Left renal pelvis (tissue), 4 donors: ENCODE results near the gene LCE2B. TPM values are rescaled to one million over a fixed set of nuclear protein-coding genes. Genes with fewer than 3 reads are reported as not detected.

ENCODE experiments used
- DNase-seq, 4 donors: peaks; one replicate each; pipeline ENCODE4 v3.0.0-alpha.2; 2013; ENCODE audit warnings: low read depth in 4 of 4, low spot score in 3 of 4
- polyA plus RNA-seq, 4 donors: library from polyadenylated mRNA; unstranded; fragments of 120-200 nt; gene quantifications; one replicate each; pipeline ENCODE4 v1.2.1, GENCODE V29; 2013; ENCODE audit not compliant: insufficient read length in 4 of 4

Gene LCE2B
- polyA plus RNA-seq, 4 donors: not detected

GRCh38 chr1:152728986-152729385 lies 43.1 kb downstream of the LCE2B start:
- no peak for DNase-seq

GRCh38 chr1:152735648-152736047 lies 49.7 kb downstream of the LCE2B start:
- DNase-seq: no peak

Other genes with a start within 250 kb of the LCE2B start
- gene LCE5A, start 175.3 kb upstream of the LCE2B start, polyA plus RNA-seq: not detected
- not detected for gene CRCT1, start 171.6 kb upstream of the LCE2B start, polyA plus RNA-seq
- gene LCE3E, start 119.3 kb upstream of the LCE2B start, polyA plus RNA-seq: not detected
- gene LCE3D, start 105.6 kb upstream of the LCE2B start, polyA plus RNA-seq: not detected
- not detected for gene LCE3C, start 85.9 kb upstream of the LCE2B start, polyA plus RNA-seq
- not detected for gene LCE3B, start 72.3 kb upstream of the LCE2B start, polyA plus RNA-seq
- gene LCE3A, start 63.0 kb upstream of the LCE2B start, polyA plus RNA-seq: not detected
- gene LCE2D, start 22.7 kb upstream of the LCE2B start, polyA plus RNA-seq: not detected
- not detected for gene LCE2C, start 10.8 kb upstream of the LCE2B start, polyA plus RNA-seq
- not detected for gene LCE2A, start 12.2 kb downstream of the LCE2B start, polyA plus RNA-seq
- gene LCE4A, start 22.0 kb downstream of the LCE2B start, polyA plus RNA-seq: not detected
- not detected for gene KPRP, start 71.9 kb downstream of the LCE2B start, polyA plus RNA-seq
- gene LCE1F, start 89.0 kb downstream of the LCE2B start, polyA plus RNA-seq: not detected
- not detected for gene LCE1E, start 100.1 kb downstream of the LCE2B start, polyA plus RNA-seq
- gene LCE1D, start 110.6 kb downstream of the LCE2B start, polyA plus RNA-seq: not detected
- gene LCE1C, start 120.5 kb downstream of the LCE2B start, polyA plus RNA-seq: not detected
- gene LCE1B, start 125.8 kb downstream of the LCE2B start, polyA plus RNA-seq: not detected
- not detected for gene LCE1A, start 141.3 kb downstream of the LCE2B start, polyA plus RNA-seq
- gene LCE6A, start 156.7 kb downstream of the LCE2B start, polyA plus RNA-seq: not detected
- not detected for gene LCE7A, start 173.9 kb downstream of the LCE2B start, polyA plus RNA-seq
- not detected for gene SMCP, start 192.2 kb downstream of the LCE2B start, polyA plus RNA-seq
- gene IVL, start 222.4 kb downstream of the LCE2B start, polyA plus RNA-seq: under 1 TPM in 3 of 4 donors, not detected in 1; 0.13 to 0.62 (median 0.37) TPM